NOMO-1 (cell line): ENCODE data around the gene KCNG1.

Experiments used
- DNase-seq, 2 experiments: peaks; one replicate each; lab custom pipeline; 2025; ENCODE audit not compliant: unreplicated experiment in 2 of 2; lab: John Stamatoyannopoulos, UW

The KCNG1 gene

DNA sequence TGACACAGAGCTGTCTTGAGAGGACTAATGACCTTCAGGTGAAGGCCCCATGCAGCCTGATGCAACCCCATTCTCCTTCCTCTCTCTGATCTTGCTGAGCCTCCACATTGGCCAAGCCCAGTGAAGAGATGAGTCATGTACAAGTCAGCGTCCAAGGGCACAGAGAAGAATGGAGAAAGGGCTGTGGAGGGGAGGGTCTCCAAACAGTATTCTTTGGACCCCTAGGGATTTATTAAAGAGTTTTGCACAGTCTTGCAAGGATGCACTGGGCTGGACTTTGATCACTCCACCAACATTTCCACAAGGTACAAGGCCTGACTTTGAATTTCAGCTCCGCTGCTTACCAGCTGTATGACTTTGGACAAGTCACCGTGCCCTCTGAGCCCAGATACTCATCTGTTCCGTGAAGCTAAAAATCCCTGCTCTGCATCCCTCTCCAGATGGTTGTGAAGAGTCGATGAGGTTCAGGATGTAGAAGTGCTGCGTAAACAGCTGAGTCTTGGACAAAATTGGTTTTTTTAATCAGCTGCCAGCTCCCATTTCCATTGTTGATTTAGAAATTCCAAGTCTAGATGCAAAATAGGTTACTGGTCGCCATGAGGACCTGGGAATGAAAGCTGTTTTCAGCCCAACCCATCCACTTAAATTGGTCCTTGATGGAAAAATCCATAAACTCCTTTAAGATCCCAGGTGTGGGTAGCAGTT is 14.1 kb upstream of the KCNG1 start:
- peak in 1 of 2 experiments; percentile 34 for DNase-seq

DNA sequence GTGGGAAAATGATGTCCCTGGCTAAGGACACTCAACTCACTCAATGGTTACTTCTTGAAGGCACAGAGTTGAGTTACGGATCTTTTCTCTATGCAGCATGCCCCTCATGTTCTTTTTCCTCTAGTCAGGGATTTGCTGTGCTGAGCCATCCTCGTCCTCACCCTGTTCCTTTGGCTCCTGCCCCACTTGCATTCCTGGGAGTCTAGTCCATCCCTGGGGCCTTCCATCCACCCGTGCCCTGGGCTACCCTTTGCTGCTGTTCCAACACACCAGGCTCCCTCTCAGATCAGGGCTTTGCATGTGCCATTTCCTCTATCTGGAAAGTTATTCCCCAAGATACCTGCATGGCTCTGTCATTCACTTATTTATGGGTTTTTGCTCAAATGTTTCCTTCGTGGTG is 13.3 kb upstream of the KCNG1 start:
- no peak for DNase-seq

DNA sequence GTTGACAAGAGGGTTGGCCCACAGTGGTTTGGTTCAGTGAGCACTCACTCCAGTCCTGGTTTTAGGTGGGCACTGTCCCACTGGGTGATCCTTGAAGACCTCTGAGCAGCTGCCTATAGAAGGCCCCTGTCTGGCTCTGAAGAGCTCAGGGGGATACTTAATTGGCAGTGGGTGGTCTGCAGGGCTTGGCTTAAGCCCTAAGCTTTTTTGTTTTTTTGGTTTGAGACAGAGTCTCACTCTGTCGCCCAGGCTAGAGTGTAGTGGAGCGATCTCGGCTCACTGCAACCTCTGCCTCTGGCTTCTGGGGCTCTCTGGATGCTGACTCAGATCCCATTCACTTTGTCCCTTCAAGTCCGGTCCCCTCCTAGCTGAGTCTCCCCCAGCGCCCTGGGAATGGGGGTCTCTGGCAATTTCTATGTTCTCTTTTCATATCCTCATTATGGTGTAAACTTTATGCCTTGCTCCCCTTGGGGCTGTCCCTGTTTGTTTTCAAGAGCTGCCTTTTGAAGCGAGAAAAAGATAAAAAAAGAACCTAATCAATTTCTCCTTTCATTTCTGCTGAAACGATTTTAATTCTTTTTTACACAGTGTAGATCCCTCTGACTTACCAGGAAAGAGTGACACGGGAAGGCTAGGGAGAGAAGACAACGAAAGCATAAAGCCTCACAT is 12.2 kb upstream of the KCNG1 start:
- no peak for DNase-seq

DNA sequence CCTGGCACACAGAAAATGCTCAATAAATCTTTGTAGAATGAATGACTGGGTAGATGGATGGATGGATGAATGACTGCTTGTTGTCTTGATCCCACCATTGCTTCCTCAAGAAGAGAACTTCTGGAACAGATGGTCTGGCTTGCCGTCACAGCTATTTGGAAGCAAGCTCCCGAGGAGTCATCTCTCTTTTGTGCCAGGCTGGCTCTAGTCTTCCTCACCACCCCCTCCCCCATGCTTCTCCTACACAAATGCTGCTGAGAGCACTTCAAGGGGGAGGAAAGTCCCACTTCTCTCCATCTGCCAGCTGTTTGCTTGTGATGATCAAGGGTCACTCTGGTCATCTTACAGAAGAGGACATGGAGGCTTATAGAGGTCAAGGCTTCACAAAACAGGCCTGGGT is 11.6 kb upstream of the KCNG1 start:
- DNase-seq, result no peak

DNA sequence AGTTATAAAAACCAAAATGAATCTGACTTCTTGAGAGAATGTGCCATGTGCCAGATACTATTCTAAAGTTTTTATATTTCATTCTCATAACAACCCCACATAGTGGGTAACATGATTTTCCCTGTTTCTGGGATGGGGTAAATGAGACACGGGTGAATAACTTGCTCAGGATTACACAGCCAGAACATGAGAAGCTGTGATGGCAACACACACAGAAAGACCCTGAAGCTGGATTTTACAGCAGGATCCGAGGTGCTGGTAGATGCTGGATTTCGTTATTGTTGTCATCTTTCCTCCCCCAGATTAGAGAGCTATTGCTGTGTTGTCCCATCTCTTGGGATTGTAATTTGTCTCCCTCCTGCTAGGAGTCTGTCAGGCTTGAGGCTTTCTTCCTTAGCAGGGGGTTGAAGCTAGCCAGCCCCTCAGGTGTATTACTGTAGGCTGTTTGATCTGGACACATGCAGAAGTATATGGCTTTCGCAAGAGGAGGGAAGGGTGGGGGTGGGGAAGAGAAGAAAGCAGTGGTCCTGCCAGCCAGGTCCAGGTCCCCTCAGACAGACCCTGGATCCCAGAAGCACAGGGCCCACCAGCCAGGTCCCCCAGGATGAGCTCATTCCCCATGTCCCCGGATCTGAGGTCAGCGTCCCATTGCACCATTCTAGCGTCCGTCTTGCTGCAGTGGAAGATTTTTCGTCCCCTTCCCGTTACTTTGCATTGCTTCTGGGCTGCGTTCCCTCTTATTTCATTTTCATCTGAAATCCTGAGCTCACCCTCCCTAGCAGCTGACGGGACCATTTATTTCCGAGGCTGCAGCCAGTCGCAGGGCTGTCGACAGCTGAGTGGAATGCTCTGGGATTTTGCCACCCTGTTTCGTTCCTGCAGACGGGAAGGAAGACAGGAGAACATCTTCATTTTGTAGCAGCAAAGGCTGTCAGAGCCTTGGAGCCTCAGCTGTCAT is 7.3 kb upstream of the KCNG1 start:
- DNase-seq, result no peak

DNA sequence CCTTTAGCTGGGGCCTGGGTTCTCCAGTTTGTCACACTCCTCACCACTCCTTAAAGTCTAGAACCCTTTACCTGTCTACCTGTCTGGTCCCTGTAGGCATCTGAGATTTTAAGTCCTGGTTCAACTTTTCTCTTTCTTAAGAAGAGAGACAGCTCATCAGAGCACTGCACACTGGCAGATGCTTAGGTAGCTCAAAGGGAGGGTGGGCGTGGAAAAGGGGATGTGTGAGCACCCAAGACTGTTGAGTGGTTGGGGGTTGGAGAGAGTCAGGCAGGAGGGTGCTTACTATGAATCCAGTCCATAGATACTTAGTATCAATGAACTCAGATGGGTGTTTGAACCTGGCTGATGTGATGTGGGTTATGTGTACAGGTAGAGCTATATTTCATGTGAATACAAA is 6.6 kb upstream of the KCNG1 start:
- DNase-seq, result no peak

DNA sequence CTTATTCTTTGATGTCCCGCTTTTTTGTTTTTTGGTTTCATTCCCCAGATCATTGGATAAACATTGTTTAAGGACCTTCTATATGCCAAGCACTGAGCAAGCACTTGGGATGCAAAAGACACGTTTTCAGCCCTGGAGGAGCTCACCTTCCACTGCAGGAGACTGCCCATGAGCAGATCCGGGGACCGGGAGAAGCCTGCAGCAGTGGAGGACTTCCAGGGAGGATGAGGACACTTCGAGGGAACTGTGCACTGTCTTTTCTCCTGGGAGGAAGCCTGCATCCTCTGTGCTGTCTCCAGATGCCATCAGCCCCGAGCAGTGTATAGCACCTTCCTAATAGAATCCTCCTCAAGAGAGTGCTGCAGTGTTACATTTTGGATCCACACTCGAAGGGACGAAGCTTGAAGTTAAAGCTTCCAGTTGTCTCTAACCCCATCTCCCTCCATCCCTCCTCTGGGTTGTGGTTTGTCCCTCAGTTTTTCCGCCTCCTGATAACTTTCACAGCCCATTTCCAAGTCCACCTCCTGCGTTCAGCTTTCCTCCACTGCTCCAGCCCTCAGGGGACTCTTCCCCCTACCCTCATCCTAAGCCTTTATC is 5.8 kb upstream of the KCNG1 start:
- DNase-seq, result no peak

DNA sequence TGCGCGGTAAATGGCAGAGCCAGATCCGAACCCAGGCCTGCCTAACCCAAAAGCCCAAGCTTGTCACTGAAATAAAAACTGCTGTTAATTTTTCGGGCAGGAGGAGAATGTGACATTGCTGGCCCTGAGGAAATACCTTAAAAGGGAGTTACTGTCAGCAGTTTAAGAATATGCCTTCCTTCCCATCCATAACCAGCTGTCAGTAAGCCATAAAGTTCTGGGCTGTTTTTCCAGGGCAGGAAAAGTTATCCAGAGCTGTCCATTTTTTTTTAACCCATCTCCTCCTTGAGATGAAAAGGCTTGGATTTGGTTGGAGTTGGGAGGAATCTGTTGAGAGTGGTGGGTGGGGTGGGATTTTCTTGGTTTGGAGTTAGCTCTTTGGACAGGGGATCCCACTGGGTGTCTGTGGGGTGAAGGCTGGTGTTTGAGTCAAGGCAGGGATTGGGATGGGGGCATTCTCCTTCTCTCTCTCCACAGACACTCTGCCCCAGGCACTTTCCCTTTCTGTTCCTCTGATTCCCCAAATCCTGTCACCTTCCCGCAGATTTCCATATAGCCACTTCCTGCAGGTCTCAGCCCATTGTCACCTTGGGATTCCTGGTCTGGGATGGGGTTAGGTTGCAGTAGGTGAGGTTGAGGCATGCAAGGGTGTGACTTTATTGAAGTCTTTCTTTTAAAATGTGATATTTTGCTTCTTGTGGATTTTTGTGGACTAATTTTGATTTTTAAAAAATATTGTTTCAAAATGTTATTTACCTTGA is 4.3 kb upstream of the KCNG1 start:
- no peak for DNase-seq

DNA sequence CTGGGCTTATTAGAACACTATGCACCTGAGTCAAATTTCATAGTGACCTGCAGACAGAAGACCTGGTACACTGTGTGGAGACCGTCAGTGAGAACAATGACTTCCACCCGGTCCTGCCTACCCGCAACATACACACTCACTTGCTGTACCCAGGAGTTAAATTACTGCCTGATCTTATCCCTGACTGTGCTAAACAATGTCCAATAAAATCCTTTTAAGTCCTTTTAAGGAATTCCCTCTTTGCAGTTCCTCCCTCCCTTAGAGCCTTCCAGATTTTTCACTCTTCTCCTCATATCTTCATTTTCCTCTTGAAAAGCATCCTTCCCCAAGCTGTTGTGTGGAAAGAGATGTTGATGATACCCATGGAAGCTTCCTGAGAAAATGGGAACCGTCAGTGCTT is 3.4 kb upstream of the KCNG1 start:
- DNase-seq, result no peak

DNA sequence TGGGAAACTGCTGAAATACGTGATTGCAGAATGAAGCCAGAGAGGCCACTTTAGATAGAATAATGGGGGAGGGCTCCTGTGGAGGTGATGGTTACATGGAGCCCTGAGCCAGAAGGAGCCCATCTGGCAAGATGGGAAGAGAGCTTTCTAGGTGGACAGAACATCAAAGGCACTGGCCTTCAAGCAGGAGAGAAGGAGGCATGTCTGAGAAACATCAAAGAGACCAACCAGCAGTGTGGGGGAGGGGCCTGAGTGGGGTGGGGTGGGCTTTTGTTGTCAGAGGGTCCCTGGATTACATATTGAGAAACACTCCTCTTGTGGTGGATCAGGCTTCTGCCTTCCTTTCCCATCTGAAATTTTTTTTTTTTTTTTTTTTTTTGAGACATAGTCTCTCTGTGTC is 1.9 kb upstream of the KCNG1 start:
- no peak for DNase-seq

DNA sequence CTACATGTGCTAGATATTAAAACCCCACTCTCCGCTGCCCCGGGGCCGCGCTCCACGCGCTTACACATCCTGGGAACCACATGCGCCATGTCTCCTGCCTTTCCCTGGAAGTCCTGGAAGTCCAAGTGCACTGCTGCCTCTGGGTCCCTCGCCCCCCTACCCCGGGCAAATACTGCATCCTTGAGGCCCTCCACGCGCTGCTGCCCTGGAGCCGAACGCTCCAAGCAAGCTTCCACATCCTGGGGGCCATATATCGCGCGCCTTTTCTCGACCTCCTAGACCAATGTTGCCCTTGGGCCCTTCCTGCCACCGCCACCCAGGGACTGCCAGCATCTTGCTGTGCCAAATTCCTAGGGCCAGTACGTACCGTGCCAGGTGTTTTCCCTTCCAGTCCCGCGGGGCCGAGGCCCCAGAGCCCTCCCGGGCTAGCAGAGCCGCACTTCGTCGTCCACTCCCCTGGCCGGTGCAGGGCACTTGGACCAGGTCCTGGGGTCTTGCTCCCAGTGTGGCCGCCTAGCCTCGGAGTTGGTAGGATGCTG is 779 bp upstream of the KCNG1 start:
- DNase-seq, result no peak

DNA sequence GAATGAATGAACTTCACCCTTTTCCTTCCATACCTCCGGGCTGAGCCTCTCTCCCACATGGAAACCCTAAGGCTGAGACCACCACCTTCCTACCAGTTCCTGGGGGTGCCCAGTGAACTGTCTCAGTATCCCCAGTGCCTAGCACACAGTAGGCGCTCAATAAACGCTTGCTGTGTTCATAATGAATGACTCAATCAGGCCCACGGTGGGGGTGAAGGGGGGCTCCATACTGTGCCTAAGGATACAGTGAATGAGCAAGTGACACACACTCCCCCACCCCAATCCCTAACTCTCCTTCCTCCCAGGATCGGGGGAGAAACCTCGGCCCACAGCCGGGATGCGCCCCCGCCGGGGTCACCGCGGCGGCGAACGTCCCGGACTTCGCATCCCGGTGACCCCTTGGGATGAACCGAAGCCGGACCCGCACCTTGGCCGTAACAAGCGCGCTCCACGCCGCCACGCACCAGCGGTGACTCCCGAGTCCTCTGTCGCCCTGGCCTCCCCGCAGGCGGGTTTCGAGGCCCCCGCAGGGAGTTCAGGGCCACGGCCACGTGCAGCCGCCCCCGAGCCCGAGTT is 592 bp downstream of the KCNG1 start:
- no peak for DNase-seq

DNA sequence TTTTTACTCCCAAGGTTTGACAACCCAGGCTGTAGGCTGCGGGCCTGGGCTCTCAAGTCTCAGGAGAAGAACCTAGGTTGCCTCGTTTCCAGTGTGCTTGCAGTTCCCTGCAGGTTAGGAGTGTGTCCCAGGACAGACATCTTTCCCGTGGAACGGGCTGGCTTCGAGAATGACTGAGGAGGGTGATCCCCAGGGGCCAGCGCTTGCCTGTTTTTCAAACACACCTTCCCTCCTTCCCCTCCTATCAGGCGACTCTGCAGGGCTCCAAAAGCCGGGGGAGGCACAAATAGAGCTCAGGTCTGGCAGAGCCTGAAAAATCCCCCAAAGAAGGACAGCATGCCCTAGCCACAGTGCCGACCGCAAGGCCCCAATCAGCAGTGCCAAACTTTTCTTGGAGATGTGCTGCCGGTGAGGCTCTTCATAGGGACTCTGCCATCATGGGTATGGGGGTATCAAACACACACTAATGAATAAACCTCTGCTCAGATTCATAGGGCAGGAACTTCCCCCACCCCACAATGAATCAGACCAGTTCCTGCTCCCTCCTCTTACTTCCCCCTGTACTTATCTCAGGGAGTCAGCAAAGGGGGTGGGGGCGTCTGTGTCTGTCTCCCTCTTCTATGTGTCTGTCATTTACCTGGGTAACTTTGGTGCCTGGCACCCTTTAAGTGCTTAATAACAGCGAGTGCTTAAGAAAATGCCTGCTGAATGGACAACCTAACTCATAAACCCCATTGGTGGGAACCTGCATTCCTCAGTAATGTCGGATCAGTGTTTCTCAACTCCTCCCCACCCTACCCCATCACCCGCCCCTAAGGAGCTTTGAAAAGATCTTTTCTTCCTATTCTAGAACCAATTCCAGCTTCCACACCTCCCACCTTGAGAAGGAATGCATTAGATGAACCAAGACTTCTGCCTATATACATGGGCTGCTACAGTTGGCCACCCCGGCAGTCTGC is 1.6 kb downstream of the KCNG1 start:
- no peak for DNase-seq

DNA sequence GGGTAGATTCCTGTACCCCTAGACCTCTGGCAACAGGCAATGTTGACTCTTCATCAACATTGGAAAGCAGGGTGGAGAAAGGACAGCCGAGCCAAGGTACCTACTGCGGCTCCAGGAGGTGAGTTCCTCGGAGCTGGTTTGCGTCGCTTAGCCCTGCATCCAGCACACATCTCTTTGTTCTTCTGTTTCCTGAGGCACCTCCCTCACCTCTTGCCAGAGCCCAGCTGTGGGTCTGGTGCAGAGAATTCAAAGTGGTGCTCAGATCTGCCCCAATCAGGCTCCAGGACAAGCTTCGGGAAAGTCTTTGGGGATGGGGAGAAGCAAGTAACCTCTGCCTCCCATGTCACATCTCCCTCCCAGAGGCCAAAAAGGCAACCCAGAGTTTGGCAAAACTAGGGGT is 2.2 kb downstream of the KCNG1 start:
- no peak for DNase-seq

DNA sequence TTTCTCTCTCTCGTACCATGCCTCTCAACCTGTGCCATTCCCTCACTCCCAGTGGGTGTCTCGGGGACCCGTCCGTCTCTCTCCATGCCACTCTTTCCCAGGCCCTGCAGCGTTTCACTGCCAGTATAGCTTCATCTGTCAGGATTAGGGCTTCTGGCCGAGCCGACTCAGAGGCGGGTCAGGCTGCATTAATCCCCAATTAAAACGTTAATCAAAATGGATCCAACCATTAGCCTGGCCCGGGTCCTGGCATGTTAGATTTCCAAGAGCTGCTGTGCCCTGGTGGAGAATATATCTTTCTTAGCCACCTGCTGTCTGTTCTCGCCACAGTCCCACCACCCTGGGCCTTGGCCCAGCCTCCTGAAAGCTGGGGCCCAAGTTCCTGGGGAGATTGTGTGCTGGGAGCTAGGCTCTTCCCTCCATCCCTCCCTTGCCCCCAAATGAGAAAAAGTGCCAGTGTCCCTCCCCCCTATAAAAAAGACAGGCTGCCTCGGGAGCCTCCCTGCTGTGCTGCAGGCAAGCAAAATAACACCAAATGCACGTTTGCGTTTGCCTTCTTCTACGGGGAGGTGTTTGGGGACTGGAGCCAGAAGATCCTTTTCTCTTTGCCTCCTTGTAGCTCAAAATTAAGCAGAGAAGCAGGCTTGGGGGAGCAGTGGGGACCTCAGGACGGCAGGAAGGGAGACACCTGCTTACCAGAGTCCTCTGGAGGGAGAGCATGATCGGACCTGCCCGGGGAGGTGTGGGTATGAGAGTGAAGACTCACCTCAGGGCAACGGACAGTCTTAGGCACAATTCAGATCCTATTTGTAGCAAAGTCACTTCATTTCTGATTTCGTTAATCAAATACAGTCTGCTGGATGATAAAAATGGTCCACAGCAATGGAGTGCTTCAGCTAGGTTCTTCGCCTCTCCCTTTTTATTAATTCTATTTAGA is 3.0 kb downstream of the KCNG1 start:
- no peak for DNase-seq

DNA sequence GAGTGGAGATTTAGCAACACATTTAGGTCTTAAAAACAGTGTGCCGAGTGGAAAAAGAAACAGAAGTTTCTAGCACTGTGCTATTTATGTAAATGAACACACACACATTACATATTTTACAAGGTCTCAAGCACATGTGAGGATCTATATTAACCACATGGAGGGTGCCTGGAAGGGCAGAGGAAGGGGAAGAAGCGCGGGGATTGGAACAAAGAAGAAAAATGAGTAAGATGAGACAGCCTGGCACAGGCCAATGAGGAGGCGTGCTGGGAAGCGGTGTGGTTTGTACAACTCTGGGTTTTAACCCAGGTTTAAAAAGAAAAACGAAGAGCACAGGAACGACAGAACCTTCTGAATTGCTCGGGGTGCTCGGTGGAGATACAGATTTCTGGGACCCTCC is 5.7 kb downstream of the KCNG1 start:
- DNase-seq, result no peak

DNA sequence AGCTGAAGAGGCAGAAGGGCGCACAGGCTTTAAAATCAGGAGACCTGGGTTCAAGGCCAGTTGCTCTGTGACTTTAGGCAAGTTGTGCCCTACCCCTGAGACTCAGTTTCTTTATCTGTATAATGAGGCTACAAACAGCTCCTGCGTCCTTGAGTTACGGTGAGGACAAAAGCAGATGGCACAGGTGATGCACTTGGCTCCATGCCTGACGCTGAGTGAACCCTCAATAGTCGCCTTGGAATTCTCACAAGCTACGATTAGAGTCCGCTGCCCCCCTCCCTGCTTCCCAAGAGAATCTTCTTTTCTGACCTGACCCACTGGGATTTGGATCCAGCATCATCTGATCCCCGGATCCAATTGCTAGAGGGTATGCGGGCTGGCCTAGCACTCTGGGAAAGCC is 6.4 kb downstream of the KCNG1 start:
- DNase-seq, result no peak
